Retina (tissue), 1 donor: ENCODE data around the gene CIB2.

Experiments
- DNase-seq: peaks from one replicate; pipeline ENCODE4 v3.0.0-alpha.2; 2016

The CIB2 gene

GRCh38 chr15:78064544-78064943, 66.7 kb downstream of the CIB2 start:
- DNase-seq = no peak

- DNase-seq = no peak
Observed at GRCh38 chr15:78063970-78064385, 67.3 kb downstream of the CIB2 start.

- no peak for DNase-seq
Observed at GRCh38 chr15:78063217-78063616, 68.0 kb downstream of the CIB2 start.

- DNase-seq = peak; percentile 49
Observed at GRCh38 chr15:78061963-78062427, 69.2 kb downstream of the CIB2 start.

- DNase-seq = no peak
Observed at GRCh38 chr15:78060232-78060631, 71.0 kb downstream of the CIB2 start.

- DNase-seq = peak; percentile 50
Observed at GRCh38 chr15:78059110-78059839, 72.0 kb downstream of the CIB2 start.

- no peak for DNase-seq
Observed at GRCh38 chr15:78058401-78058935, 72.8 kb downstream of the CIB2 start.

GRCh38 chr15:78057803-78058202, 73.4 kb downstream of the CIB2 start:
- no peak for DNase-seq

- no peak for DNase-seq
Observed at GRCh38 chr15:78056714-78057269, 74.5 kb downstream of the CIB2 start.

- no peak for DNase-seq
Observed at GRCh38 chr15:78055919-78056713, 75.1 kb downstream of the CIB2 start.

- DNase-seq = no peak
Observed at GRCh38 chr15:78054966-78055365, 76.3 kb downstream of the CIB2 start.
